GM21515 (cell line): ENCODE measurements around the gene GDF3.
"Not testable (repeated sequence)": the region's sequence is repeated elsewhere in the genome, so short reads cannot be mapped to it uniquely, and the experiment has no call there.

ENCODE experiments used
- ATAC-seq: cut with Tn5 transposase; IDR thresholded peaks from one replicate; pipeline ENCODE4 v1.9.1; 2021; ENCODE audit not compliant: unreplicated experiment

Gene GDF3

GRCh38 chr12:7695566-7696197, at the start of gene GDF3:
Gene GDF3, minus strand, starts transcription at chr12:7695775. Its CDS starts 47 bp downstream, at chr12:7695728.
- ATAC-seq = no peak

DNA sequence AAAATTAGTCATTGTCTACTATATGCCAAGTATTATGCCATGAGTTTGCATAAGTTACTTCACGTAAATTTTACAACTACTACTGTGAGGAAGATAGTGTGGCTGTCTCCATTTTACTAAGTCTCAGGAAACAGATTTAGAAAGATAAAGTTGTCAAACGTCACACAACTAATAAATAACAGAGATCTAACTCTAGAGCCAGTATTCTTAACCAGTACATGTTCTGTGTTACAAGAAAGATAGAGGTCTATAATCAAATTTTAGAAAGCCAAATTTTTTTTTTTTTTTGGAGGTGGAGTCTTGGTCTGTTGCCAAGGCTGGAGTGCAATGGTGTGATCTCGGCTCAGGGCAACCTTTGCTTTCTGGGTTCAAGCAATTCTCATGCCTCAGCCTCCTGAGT, 37.4 kb upstream of the GDF3 start:
- ATAC-seq = no peak

- ATAC-seq = no peak
Observed at GRCh38 chr12:7731486-7731885, 35.9 kb upstream of the GDF3 start.

- not testable (repeated sequence) for ATAC-seq
Observed at GRCh38 chr12:7730984-7731383, 35.4 kb upstream of the GDF3 start.

DNA sequence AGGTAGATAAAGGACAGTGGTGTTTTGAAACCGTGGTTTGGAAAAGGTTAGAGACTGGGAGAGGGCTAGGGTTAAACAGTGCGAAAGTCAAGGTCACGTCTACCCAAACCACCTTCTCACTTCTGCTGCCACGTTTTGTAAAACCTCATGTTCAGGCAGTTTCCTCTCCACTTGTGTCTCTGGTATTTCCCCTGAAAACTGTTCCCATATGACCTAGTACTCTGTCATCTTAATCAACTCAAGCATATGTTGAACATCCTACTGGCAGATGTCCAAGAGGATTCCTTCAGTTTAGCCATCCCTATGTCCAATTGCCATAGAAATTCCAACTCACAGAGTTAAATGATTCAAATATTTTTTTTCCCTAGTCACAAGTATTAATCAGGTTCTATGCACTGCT, 34.2 kb upstream of the GDF3 start:
- no peak for ATAC-seq

GRCh38 chr12:7723926-7724325, 28.4 kb upstream of the GDF3 start:
- ATAC-seq = no peak

DNA sequence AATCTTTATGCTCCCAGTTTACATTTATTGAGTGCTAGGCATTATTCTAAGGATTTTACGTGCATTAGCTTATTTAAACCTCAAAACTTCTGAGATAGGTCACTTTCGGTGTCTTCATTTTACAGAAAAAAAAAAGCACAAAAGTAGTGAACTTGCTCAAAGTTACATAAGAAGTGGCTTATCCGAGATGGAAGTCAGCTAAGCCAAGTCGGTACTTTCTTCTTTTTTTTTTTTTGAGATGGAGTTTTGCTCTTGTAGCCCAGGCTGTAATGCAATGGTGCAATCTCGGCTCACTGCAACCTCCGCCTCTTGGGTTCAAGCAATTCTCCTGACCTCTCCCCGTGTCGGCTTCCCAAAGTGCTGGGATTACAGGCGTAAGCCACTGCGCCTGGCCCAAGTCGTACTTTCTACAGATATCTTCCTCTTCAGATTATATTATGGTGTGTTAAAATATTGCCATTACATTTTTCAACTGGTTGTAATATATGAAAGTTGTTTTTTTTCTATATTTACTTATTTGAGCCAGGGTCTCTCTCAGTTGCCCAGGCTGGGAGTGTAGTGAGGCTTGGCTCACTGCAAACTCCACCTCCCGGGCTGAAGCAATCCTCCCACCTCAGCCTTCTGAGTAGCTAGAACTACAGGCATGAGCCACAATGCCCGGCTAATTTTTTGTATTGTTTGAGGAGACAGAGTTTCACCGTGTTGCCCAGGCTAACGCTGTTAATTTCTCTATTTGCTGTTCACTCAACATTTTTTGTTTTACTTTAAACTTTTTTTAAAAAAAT, 24.6 kb upstream of the GDF3 start:
- no peak for ATAC-seq

DNA sequence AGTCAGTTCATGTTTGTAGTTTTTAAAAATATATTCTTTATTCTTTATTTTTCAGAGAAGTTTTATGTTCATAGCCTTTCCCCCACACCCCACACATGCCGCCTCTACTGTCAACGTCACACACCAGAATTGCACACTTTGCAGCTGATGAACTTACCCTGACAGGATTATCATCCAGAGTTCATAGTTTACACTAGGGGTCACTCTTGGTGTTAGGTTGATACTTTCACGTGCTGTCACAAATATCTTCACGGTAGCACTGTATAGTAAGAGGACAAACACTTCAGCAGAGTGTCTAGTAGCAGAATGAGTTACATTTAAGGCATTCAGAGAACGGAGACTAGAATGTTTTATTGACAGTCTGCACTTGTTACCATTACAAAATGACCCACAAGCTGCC, 20.8 kb upstream of the GDF3 start:
- ATAC-seq = no peak

GRCh38 chr12:7712841-7713442, 17.4 kb upstream of the GDF3 start:
- no peak for ATAC-seq

DNA sequence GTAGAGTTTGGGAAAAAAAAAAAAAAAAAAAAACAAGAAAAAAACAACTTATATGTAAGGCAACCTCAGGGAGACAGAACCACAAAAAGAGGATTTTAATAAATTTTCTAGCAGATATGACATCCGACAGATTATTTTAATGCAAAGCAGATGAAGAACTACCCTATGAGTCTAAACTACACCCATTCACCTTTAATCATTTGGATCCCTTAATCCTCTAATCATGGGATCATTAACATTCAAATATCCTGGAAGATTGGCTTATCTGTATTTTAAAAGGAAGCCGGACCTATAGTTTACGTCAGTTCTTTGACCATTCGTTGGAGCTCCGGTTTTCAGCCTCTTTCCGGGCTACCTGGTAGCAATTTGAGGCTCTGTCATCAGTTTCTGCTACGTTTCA, 15.6 kb upstream of the GDF3 start, which contains the start of gene DPPA3:
Gene DPPA3, plus strand, starts transcription at position 301 of the 400 bp plus-strand sequence. CDS start 138 bp downstream, outside the sequence.
- no peak for ATAC-seq

- ATAC-seq = no peak
Observed at GRCh38 chr12:7709969-7710675, 14.5 kb upstream of the GDF3 start.

GRCh38 chr12:7705846-7706245, 10.3 kb upstream of the GDF3 start:
- ATAC-seq = no peak

- ATAC-seq = no peak
Observed at GRCh38 chr12:7695237-7695560, 376 bp downstream of the GDF3 start.

DNA sequence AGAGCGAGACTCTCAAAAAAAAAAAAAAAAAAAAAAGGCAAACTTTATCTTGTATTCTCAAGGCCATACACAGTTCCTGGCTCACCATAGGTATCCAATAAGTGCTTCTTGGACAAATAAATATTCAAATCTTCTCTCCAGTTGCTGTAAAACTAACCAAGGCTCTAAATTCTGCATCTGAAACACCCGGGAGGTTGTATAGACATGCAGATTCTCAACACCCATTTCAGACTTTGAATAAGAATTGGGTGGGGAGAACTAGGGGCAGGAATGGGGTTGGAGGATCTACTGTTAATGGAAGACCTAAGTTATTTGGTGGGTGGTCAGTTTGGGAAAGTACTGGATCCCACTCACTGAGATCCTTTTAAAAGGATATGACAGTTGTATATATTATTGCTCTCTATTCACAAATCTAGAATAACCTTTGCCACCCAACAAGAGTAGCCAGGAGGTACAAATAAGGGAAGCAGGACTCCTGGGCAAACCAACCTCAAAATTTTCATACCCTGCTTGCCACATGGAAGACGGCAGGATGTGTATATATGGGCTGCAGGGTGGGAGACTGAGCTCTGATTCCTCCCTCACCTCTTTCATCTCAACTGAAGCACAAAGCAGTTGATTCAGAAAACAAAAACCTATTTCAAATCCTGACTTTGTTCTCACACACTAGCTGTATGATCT, 879 bp downstream of the GDF3 start:
- ATAC-seq = no peak

DNA sequence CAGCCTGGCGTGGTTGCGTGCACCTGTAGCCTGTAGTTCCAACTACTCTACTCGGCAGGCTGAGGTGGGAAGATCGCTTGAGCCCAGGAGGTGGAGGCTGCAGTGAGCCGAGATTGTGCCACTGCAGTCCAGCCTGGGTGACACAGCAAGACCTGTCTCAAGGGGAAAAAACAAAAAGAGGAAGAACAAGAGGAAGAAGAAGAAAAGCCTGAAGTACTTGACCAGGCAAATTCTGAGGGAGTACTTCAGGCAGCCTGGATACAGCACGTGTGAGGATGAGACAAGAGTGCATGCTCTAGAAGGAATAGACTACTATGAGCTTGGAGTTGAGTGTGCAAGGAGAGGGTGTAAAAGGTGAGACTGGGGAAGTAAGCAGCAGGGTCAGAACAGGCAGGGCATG, 1.8 kb downstream of the GDF3 start:
- ATAC-seq = no peak

GRCh38 chr12:7681535-7681934, 14.0 kb downstream of the GDF3 start:
- no peak for ATAC-seq

GRCh38 chr12:7679251-7680045, 16.1 kb downstream of the GDF3 start:
- no peak for ATAC-seq

GRCh38 chr12:7678744-7679143, 16.8 kb downstream of the GDF3 start:
- no peak for ATAC-seq

GRCh38 chr12:7677432-7677888, 18.1 kb downstream of the GDF3 start:
- not testable (repeated sequence) for ATAC-seq

DNA sequence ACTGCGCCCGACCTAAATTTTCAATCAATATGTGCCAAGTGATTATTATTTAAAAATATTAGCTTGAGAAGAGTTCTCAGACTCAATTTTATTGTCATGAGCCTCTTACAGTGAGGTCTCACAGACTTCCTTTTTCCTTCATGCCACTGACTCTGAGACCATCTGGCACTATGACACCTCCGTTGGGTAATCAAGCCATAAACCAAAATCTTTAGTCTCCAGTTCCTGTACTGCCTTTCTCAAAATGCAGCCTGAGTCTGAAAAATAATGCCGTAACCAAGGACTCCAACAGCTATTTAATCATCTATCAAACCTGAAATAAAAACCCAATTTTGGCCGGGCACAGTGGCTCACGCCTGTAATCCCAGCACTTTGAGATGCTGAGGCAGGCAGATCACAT, 20.1 kb downstream of the GDF3 start:
- not testable (repeated sequence) for ATAC-seq
